Measurements from ENCODE around the gene CCDC192.
"Not testable (repeated sequence)": the region's sequence is repeated elsewhere in the genome, so short reads cannot be mapped to it uniquely, and the experiment has no call there.

DNA sequence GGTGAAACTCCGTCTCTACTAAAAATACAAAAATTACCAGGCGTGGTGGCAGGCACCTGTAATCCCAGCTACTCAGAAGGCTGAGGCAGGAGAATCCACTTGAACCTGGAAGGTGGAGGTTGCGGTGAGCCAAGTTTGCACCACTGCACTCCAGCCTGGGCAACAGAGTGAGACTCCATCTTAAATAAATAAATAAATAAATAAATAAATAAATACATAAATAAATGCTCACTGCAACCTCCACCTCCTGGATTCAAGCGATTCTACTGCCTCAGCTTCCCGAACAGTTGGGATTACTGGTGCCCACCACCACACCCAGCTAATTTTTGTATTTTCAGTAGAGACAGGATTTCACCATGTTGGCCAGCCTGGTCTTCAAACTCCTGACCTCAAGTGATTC is 144.4 kb downstream of the CCDC192 start:
- TF ChIP-seq, protein P1, sequence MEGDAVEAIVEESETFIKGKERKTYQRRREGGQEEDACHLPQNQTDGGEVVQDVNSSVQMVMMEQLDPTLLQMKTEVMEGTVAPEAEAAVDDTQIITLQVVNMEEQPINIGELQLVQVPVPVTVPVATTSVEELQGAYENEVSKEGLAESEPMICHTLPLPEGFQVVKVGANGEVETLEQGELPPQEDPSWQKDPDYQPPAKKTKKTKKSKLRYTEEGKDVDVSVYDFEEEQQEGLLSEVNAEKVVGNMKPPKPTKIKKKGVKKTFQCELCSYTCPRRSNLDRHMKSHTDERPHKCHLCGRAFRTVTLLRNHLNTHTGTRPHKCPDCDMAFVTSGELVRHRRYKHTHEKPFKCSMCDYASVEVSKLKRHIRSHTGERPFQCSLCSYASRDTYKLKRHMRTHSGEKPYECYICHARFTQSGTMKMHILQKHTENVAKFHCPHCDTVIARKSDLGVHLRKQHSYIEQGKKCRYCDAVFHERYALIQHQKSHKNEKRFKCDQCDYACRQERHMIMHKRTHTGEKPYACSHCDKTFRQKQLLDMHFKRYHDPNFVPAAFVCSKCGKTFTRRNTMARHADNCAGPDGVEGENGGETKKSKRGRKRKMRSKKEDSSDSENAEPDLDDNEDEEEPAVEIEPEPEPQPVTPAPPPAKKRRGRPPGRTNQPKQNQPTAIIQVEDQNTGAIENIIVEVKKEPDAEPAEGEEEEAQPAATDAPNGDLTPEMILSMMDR (conservative IDR thresholded peaks at IDR 0.05 in 1 of 2, IDR thresholded peaks at IDR 0.05 in 1 of 2; ENCODE audit: extremely low read depth in 1 of 2, insufficient read depth in 1 of 2, low read depth in 1 of 2, low read length in 2 of 2) = not testable (repeated sequence)
- TF ChIP-seq EZH2 (IDR thresholded peaks at IDR 0.05; ENCODE audit: borderline replicate concordance, low read length) = not testable (repeated sequence)

Data from mammary epithelial cell (primary cell).